Neutrophil (primary cell): Measurements from ENCODE around the gene P2RY13.

Experiments
- H3K27ac ChIP-seq: fragments of 200-600 bp; sonication (generic); 2 replicates; pipeline ENCODE4 v1.5.1; 2016; ENCODE audit warnings: mild to moderate bottlenecking, moderate library complexity
- H3K27me3 ChIP-seq: fragments of 200-600 bp; sonication (generic); 2 replicates; pipeline ENCODE4 v1.6.0; 2016; ENCODE audit warnings: mild to moderate bottlenecking
- H3K36me3 ChIP-seq: fragments of 200-600 bp; sonication (generic); 2 replicates; pipeline ENCODE4 v1.5.1; 2017
- H3K4me1 ChIP-seq, 2 experiments: fragments of 200-600 bp in 1 of 2; sonication (generic) in 1 of 2; 1 replicate in 1 of 2; 2 replicates in 1 of 2; pipeline versions ENCODE4 v1.5.1 to v1.6.1; 2013 to 2016; ENCODE audit warnings: low read depth in 1 of 2, low read length in 1 of 2, mild to moderate bottlenecking in 1 of 2, moderate library complexity in 1 of 2; ENCODE audit not compliant: control insufficient read depth in 1 of 2, insufficient read depth in 1 of 2
- H3K4me3 ChIP-seq, 2 experiments: fragments of 200-600 bp in 1 of 2; sonication (generic) in 1 of 2; 1 replicate in 1 of 2; 2 replicates in 1 of 2; pipeline ENCODE4 v1.5.1; 2013 to 2016; ENCODE audit warnings: low read depth in 1 of 2, low read length in 1 of 2, mild to moderate bottlenecking in 1 of 2, moderate library complexity in 1 of 2
- H3K9me3 ChIP-seq: fragments of 200-600 bp; sonication (generic); 2 replicates; pipeline ENCODE4 v1.5.1; 2016
- TF ChIP-seq, protein P1 (sequence below): fragments of 200-600 bp; sonication (generic); IDR thresholded peaks from 2 replicates; pipeline ENCODE4 v1.5.1; 2016; ENCODE audit warnings: antibody characterized with exemption

The P2RY13 gene

DNA sequence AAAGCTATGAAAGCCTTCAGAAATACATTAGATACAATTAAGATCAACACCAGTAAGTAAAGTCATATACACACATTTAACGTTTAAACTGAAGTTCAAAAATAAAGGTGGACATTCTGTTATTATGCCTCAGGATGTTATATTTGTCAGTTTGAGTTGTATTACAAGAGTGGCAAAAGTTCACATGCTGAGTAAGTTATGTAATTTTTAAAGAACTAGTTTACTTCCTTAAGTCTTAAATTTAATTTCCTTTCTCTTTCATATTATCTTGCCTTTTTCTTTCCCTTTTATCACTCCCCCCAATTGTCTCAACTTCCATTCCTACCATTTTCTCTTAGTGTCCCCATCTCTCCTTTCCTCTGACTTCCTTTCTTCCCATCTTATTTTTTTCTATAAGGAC is 7.8 kb downstream of the P2RY13 start:
- H3K27me3 ChIP-seq, result no peaks in the 10 kb centered on the region
- peak overlapping the region; percentile 89 for H3K27ac ChIP-seq
- TF ChIP-seq, protein P1, sequence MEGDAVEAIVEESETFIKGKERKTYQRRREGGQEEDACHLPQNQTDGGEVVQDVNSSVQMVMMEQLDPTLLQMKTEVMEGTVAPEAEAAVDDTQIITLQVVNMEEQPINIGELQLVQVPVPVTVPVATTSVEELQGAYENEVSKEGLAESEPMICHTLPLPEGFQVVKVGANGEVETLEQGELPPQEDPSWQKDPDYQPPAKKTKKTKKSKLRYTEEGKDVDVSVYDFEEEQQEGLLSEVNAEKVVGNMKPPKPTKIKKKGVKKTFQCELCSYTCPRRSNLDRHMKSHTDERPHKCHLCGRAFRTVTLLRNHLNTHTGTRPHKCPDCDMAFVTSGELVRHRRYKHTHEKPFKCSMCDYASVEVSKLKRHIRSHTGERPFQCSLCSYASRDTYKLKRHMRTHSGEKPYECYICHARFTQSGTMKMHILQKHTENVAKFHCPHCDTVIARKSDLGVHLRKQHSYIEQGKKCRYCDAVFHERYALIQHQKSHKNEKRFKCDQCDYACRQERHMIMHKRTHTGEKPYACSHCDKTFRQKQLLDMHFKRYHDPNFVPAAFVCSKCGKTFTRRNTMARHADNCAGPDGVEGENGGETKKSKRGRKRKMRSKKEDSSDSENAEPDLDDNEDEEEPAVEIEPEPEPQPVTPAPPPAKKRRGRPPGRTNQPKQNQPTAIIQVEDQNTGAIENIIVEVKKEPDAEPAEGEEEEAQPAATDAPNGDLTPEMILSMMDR, result no peak
- peaks cover 83 to 89% of the 10 kb centered on the region in 2 experiments for H3K4me1 ChIP-seq
- peaks cover 5% of the 10 kb centered on the region for H3K36me3 ChIP-seq
- no peaks in the 10 kb centered on the region for H3K9me3 ChIP-seq
- H3K4me3 ChIP-seq, result no peak overlapping the region

DNA sequence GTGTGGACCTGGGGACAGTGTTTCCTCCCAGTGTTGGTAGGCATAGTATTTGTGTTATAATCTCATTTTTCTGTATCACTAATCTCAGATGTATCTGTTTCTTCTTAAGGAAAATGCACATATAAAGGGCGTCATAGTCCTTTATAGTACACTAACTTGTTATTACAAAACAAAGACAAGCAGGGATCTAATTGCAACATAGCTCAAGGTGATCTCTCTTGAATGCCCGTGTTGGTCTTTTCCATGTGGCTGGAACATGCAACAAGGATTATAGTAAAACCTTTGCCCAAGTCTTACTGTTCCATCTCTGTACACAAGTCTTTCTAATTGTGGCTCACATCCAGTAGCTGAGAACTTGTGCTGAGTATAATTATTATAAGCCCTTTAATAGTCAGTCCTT is 9.2 kb downstream of the P2RY13 start:
- TF ChIP-seq, protein P1, result no peak
- peak overlapping the region; percentile 89 for H3K27ac ChIP-seq

DNA sequence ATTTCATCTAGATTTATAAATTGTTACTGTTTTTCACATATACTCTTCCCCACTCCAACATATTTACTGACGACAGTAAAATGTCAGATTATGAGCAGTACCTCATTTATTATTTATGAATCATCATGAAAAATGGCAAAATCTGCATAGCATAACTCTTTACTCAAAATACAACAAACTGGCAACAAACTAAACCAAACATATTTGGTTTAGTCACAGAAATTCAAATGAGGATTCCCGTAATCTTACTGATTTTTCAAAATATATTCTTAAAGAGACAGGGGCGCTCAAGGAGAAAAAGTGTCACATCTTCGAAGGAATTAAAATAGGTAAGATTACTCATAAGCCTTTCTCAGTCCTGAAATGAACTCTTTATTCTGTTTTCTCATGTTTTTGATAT is 9.7 kb downstream of the P2RY13 start:
- H3K27me3 ChIP-seq, result no peaks in the 10 kb centered on the region
- H3K4me3 ChIP-seq, result no peak overlapping the region
- no peaks in the 10 kb centered on the region for H3K9me3 ChIP-seq
- H3K27ac ChIP-seq, result peak overlapping the region; percentile 89
- H3K36me3 ChIP-seq, result no peaks in the 10 kb centered on the region
- TF ChIP-seq, protein P1, result no peak
- peaks cover 65 to 75% of the 10 kb centered on the region in 2 experiments for H3K4me1 ChIP-seq

More for the DNA sequence above, 9.2 kb downstream of the P2RY13 start:
- Histone ChIP-seq H3K36me3 (no peaks in the 10 kb centered on the region), H3K27me3 (no peaks in the 10 kb centered on the region), H3K4me3 (no peak overlapping the region), H3K9me3 (no peaks in the 10 kb centered on the region), H3K4me1 (peaks cover 69 to 76% of the 10 kb centered on the region in 2 experiments)

DNA sequence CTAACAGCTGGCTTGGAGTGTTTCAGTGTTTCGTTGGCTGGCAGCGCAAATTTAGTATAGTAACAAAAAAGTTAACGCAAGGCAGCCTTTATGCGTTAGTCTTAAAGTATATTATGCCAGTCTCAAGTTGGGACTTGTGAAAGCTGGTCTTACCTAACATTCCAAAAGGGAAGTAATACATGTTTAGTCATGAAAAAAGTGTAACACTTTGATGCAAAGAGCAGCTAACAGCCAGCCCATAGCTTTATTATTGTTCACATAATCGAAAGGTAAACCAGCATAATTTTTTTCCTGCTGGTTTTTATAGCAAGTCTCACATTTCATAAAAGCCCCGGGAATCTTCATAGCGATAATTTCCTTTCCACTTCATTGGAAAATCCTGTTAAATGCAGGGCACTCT is 10.4 kb downstream of the P2RY13 start:
- Histone ChIP-seq H3K9me3 (no peaks in the 10 kb centered on the region), H3K27ac (peak overlapping the region; percentile 89), H3K4me1 (peaks cover 65 to 75% of the 10 kb centered on the region in 2 experiments), H3K36me3 (no peaks in the 10 kb centered on the region), H3K27me3 (no peaks in the 10 kb centered on the region), H3K4me3 (peak overlapping the region; percentile 41 to 52)
- TF ChIP-seq, protein P1, result no peak

DNA sequence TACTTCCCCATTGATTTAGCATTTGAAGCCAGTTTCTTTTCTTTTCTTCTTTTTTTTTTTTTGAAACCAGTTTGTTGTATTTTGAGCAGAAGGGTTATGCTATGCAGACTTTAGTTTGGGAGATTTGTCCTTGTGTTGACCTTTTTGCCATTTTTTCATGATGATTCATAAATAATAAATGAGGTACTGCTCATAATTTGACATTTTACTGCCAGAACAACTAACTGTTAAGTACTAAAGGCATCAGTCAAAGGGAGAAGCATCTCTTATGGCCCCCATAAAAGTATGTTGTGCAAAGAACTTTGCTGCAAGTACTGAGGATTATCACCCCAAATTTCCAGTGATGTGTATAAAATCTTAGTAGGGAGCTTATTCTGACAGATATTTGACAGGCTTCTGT is 11.0 kb downstream of the P2RY13 start:
- peak overlapping the region; percentile 41 to 52 for H3K4me3 ChIP-seq
- H3K27me3 ChIP-seq, result no peaks in the 10 kb centered on the region
- TF ChIP-seq, protein P1, result no peak
- H3K9me3 ChIP-seq, result no peaks in the 10 kb centered on the region
- H3K36me3 ChIP-seq, result no peaks in the 10 kb centered on the region
- H3K4me1 ChIP-seq, result peaks cover 63 to 71% of the 10 kb centered on the region in 2 experiments
- H3K27ac ChIP-seq, result peak overlapping the region; percentile 89
